ENCODE measurements around the gene SENP8.

DNA sequence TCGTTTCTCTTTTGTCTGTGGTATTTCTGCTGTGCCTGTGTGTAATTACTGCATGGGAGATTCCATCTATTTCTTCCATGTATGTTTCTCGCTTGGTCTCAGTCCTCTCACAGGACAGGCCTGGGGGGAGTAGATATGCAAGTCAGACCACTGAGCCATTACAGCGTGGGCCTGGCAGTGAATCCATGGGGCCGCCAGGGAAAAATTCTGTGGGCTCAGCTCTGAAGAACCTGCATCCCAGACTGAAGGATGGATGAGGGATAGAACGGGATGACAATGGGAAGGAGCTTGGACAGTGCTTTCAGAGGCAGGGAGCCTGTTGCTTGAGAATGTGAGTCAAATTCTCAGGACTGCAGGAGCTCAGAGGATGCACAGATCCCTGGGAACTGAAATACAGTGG lies 54.6 kb downstream of the SENP8 start:
- TF ChIP-seq SIN3A (IDR thresholded peaks at IDR 0.05; ENCODE audit: borderline replicate concordance, insufficient read depth, low read length) (no peak), POLR2AphosphoS5 (IDR thresholded peaks at IDR 0.05; ENCODE audit: low read depth, low read length) (no peak), TAF1 (IDR thresholded peaks at IDR 0.05; ENCODE audit: borderline replicate concordance, insufficient read depth, low read length) (no peak), FOXP2 (optimal IDR thresholded peaks at IDR 0.05; ENCODE audit: borderline replicate concordance, extremely low read depth, extremely low read length, insufficient read depth) (no peak)
- TF ChIP-seq, protein P1, sequence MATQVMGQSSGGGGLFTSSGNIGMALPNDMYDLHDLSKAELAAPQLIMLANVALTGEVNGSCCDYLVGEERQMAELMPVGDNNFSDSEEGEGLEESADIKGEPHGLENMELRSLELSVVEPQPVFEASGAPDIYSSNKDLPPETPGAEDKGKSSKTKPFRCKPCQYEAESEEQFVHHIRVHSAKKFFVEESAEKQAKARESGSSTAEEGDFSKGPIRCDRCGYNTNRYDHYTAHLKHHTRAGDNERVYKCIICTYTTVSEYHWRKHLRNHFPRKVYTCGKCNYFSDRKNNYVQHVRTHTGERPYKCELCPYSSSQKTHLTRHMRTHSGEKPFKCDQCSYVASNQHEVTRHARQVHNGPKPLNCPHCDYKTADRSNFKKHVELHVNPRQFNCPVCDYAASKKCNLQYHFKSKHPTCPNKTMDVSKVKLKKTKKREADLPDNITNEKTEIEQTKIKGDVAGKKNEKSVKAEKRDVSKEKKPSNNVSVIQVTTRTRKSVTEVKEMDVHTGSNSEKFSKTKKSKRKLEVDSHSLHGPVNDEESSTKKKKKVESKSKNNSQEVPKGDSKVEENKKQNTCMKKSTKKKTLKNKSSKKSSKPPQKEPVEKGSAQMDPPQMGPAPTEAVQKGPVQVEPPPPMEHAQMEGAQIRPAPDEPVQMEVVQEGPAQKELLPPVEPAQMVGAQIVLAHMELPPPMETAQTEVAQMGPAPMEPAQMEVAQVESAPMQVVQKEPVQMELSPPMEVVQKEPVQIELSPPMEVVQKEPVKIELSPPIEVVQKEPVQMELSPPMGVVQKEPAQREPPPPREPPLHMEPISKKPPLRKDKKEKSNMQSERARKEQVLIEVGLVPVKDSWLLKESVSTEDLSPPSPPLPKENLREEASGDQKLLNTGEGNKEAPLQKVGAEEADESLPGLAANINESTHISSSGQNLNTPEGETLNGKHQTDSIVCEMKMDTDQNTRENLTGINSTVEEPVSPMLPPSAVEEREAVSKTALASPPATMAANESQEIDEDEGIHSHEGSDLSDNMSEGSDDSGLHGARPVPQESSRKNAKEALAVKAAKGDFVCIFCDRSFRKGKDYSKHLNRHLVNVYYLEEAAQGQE (IDR thresholded peaks at IDR 0.05; ENCODE audit: insufficient read depth in 1 of 2, low read depth in 2 of 2, low read length in 2 of 2) = no peak

Data from PFSK-1 (cell line).